Measurements from ENCODE around the gene BCAS3.

The BCAS3 gene

GRCh38 chr17:61378658-61379456, 701.2 kb downstream of the BCAS3 start:
- peak; percentile 56 for DNase-seq

GRCh38 chr17:61379457-61380216, 702.0 kb downstream of the BCAS3 start:
- DNase-seq, result no peak

GRCh38 chr17:61380217-61380835, 702.7 kb downstream of the BCAS3 start:
- DNase-seq, result no peak

GRCh38 chr17:61380836-61381525, 703.3 kb downstream of the BCAS3 start:
- DNase-seq, result no peak

- DNase-seq, result no peak
These were observed 703.9 kb downstream of the BCAS3 start for GRCh38 chr17:61381537-61381936.

GRCh38 chr17:61382796-61383688, 705.4 kb downstream of the BCAS3 start:
- DNase-seq, result no peak

GRCh38 chr17:61383689-61384201, 706.1 kb downstream of the BCAS3 start:
- no peak for DNase-seq

- no peak for DNase-seq
These were observed 706.7 kb downstream of the BCAS3 start for GRCh38 chr17:61384354-61384691.

GRCh38 chr17:61384692-61385576, 707.3 kb downstream of the BCAS3 start:
- DNase-seq, result no peak

- no peak for DNase-seq
These were observed 708.1 kb downstream of the BCAS3 start for GRCh38 chr17:61385577-61386236.

- DNase-seq, result no peak
These were observed 708.6 kb downstream of the BCAS3 start for GRCh38 chr17:61386251-61386650.

GRCh38 chr17:61387011-61387410, 709.4 kb downstream of the BCAS3 start:
- no peak for DNase-seq

- no peak for DNase-seq
These were observed 710.1 kb downstream of the BCAS3 start for GRCh38 chr17:61387511-61388305.

- no peak for DNase-seq
These were observed 711.1 kb downstream of the BCAS3 start for GRCh38 chr17:61388561-61389356.

GRCh38 chr17:61389670-61390478, 712.2 kb downstream of the BCAS3 start:
- DNase-seq, result no peak

- DNase-seq, result no peak
These were observed 712.8 kb downstream of the BCAS3 start for GRCh38 chr17:61390479-61390791.

- DNase-seq, result no peak
These were observed 714.1 kb downstream of the BCAS3 start for GRCh38 chr17:61391595-61392291.
